Measurements from ENCODE around the gene IFI6. TPM values are rescaled to one million over a fixed set of nuclear protein-coding genes. Genes with fewer than 3 reads are reported as not detected.
A peak's percentile ranks its signal among the peaks of the same experiment; 100 is the strongest.
"Not testable (repeated sequence)": the region's sequence is repeated elsewhere in the genome, so short reads cannot be mapped to it uniquely, and the experiment has no call there.

Gene IFI6
- total and polyA plus RNA-seq, 9 donors, result 41.4 to 102 (median 70.9) TPM

DNA sequence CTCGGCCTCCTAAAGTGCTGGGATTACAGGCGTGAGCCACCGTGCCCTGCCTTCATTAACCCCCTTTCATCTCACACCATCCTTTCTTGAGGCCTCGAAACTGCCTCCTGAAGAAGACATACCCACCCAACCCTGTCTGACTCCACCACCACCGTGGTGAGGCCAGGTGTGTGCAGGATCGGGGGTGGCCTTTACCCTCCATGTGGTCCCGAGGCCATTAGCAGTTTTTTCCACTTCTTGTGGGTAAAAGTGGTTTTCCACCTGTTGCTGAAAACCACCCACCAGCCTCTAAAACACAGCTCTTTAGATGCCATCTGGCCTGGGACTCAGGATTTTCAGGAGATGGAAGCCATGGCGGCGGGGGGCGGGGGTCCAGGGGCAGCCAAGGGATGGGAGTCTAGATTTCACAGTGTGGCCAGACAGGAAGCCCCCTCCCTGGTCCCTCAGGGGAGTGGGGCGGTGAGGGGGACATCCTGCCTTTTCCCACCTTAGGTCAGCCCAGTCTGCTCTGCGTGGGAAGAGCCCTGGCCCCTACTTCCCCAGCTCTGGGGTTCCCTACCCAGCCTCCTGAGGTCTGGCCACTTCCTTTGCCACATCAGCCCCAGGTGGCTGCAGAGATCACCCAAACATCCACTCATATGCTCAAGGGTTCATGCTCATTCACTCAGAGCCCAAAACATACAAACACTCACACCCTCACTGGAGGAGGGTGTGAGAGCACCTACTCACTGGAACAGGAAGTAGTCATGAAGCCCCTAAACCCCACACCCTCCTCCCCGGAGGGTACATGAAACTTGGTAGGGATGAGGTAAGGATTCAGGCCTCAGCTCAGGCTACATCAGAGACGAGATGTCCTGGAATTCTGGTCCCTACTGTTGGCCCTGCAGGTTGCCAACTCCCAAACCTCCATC, 39.4 kb downstream of the IFI6 start:
- no peaks in the 10 kb centered on the region for H3K36me3 ChIP-seq (ENCODE audit: control insufficient read depth, insufficient read depth, low read length)
- H3K9me3 ChIP-seq (replicated peaks; ENCODE audit: control insufficient read depth, low read depth, low read length), result no peaks in the 10 kb centered on the region
- H3K4me3 ChIP-seq (ENCODE audit: low read length), result no peak overlapping the region
- no peak for DNase-seq
- peak overlapping the region; percentile 24 for H3K27ac ChIP-seq (ENCODE audit: low read length)
- H3K4me1 ChIP-seq (ENCODE audit: control insufficient read depth, insufficient read depth, low read length), result peaks cover 43% of the 10 kb centered on the region
- WGBS (ENCODE audit: insufficient coverage), result 64% methylated on average over 4 of the region's 14 CpGs
- peaks cover 41% of the 10 kb centered on the region for H3K27me3 ChIP-seq (ENCODE audit: control insufficient read depth, insufficient read depth, low read length)

DNA sequence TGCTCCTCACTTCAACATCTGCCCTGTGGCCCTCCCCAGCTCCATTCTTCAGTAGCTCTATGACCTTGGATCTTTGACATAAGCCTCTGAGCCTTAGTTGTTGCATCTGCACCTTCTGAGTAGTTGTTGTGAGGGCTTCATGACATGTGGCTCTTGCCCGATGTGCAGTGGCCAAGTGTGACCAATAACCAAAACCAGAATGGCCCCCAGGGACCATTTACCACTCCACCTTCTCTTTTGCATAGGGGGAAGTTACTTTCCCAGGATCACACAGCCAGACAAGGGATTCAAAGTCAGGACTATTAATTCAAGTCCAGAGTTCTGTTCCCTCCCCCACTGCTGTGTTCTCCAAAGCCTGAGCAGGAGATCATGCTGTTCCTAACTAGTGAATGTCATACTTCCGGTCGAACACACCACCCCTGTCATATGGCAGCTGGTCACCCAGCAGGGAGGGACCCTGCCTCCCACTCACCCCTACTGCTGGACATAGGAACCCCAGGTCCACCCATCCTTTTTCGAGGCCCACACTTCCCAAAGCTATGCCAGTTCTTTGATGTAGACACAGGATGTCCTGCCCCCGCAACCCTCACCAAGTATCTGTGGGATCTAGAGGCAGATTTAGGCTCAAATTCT, 41.0 kb downstream of the IFI6 start:
- Histone ChIP-seq H3K9me3 (replicated peaks; ENCODE audit: control insufficient read depth, low read depth, low read length) (no peaks in the 10 kb centered on the region), H3K36me3 (ENCODE audit: control insufficient read depth, insufficient read depth, low read length) (no peaks in the 10 kb centered on the region), H3K27me3 (ENCODE audit: control insufficient read depth, insufficient read depth, low read length) (peaks cover 41% of the 10 kb centered on the region), H3K4me1 (ENCODE audit: control insufficient read depth, insufficient read depth, low read length) (peaks cover 43% of the 10 kb centered on the region), H3K27ac (ENCODE audit: low read length) (peak overlapping the region; percentile 71), H3K4me3 (ENCODE audit: low read length) (no peak overlapping the region)
- no peak for DNase-seq
- WGBS (ENCODE audit: insufficient coverage), result 49% methylated on average over 4 of the region's 5 CpGs

DNA sequence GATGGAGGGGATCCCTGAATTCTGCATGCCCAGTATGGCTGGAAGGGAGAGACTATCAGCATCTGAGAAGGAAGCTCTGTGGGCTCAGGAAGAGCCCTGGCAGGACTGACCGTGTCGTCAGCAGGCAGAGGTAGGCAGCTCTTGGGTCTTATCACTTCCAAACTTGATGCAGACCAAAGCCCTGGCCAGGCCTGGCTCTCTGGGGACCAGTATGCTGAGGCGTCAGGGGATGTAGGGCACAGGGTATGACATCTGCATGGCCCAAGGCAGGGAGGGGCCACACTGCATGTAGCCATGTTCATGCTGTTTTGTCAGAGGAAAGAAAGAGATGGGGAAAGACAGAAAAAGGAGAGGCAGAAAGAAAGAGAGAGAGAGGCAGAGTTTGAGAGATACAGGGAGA, 43.3 kb downstream of the IFI6 start:
- Histone ChIP-seq H3K4me3 (ENCODE audit: low read length) (no peak overlapping the region), H3K27ac (ENCODE audit: low read length) (no peak overlapping the region), H3K9me3 (replicated peaks; ENCODE audit: control insufficient read depth, low read depth, low read length) (no peaks in the 10 kb centered on the region), H3K27me3 (ENCODE audit: control insufficient read depth, insufficient read depth, low read length) (peaks cover 20% of the 10 kb centered on the region), H3K36me3 (ENCODE audit: control insufficient read depth, insufficient read depth, low read length) (no peaks in the 10 kb centered on the region), H3K4me1 (ENCODE audit: control insufficient read depth, insufficient read depth, low read length) (peaks cover 34% of the 10 kb centered on the region)
- no peak for DNase-seq
- 44% methylated on average over 3 of the region's 3 CpGs for WGBS (ENCODE audit: insufficient coverage)

DNA sequence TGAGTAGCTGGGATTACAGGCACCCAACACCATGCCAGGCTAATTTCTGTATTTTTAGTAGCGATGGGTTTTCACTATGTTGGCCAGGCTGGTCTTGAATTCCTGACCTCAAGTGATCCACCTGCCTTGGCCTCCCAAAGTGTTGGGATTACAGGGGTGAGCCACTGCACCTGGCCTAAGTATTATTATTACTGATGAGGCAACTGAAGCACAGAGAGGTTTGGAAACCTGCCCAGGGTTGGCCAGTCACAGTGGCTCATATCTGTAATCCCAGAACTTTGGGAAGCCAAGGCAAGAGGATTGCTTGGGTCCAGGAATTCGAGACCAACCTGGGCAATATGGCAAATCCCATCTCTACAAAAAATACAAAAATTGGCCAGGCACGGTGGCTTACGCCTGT, 44.3 kb downstream of the IFI6 start:
- H3K27ac ChIP-seq (ENCODE audit: low read length); H3K36me3 ChIP-seq (ENCODE audit: control insufficient read depth, insufficient read depth, low read length): not testable (repeated sequence)
- H3K4me1 ChIP-seq (ENCODE audit: control insufficient read depth, insufficient read depth, low read length), result peaks cover 26% of the 10 kb centered on the region

DNA sequence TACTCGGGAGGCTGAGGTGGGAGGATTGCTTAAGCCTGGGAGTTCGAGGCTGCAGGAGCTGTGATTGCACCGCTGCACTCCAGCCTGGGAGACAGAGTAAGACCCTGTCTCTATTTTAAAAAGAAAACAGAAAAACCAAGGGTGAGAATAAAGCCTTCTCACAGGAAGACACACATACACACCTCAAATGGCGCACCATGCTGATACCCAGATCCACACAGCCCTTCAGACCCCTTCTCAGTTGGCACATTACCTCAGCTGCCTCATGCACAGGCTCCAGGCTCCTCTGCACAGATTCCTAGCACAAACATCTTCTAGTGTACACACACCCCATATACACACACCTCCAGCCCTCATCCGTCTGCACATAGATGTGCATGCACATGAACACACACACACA, 44.9 kb downstream of the IFI6 start:
- H3K4me3 ChIP-seq (ENCODE audit: low read length), result no peak overlapping the region
- H3K27ac ChIP-seq (ENCODE audit: low read length), result no peak overlapping the region
- H3K4me1 ChIP-seq (ENCODE audit: control insufficient read depth, insufficient read depth, low read length), result peaks cover 20% of the 10 kb centered on the region
- no peaks in the 10 kb centered on the region for H3K9me3 ChIP-seq (replicated peaks; ENCODE audit: control insufficient read depth, low read depth, low read length)
- DNase-seq, result no peak
- H3K36me3 ChIP-seq (ENCODE audit: control insufficient read depth, insufficient read depth, low read length), result no peaks in the 10 kb centered on the region
- WGBS (ENCODE audit: insufficient coverage), result 83% methylated on average over 4 of the region's 5 CpGs
- peaks cover 5% of the 10 kb centered on the region for H3K27me3 ChIP-seq (ENCODE audit: control insufficient read depth, insufficient read depth, low read length)

More for the DNA sequence above, 44.3 kb downstream of the IFI6 start:
- not testable (repeated sequence) for H3K27me3 ChIP-seq (ENCODE audit: control insufficient read depth, insufficient read depth, low read length); DNase-seq; H3K9me3 ChIP-seq (replicated peaks; ENCODE audit: control insufficient read depth, low read depth, low read length); H3K4me3 ChIP-seq (ENCODE audit: low read length)
- WGBS (ENCODE audit: insufficient coverage), result 100% methylated on average over 1 of the region's 4 CpGs

DNA sequence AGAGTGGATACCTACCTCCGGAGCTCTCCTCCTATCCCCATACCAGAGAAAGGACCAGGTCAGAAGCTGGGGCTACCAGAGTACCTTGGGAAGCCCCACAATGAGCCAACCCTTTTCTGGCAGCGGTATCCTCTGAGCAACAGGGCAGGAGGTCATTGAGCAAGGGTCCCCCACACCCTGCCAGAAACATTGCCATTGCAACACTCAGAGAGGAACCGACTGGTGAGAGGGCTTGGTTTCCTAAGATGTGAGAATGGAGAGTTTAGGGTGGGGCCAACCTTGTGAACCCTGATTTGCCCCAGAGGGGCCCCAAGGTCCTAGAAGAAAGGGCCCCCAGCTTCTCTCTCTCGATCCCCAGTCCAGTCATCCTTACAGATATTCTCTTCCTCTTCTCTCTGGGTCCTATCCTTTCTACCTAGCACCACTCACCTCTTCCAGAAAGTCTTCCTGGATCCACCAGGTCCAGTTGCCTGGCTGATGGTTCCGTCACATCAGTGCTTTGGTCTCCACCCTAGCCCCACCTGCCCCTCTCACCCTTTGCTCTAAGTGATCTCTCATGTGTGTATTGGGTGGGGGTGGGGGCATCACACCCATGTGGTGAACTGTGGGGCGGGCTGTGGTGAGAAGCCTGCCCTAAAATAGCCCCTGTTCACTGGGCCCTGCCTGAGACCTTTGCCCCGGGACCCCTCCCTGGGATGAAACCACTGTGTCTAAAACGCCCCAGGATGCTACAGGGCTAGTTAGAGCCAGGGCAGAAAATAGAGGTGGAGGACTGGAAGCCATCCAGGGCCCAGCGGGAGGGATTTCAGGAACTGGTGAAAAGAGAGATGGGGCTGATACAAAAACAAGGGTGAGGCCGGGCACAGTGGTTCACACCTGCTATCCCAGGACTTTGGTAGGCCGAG, 45.7 kb downstream of the IFI6 start:
- Histone ChIP-seq H3K27me3 (ENCODE audit: control insufficient read depth, insufficient read depth, low read length) (peaks cover under 1% of the 10 kb centered on the region), H3K9me3 (replicated peaks; ENCODE audit: control insufficient read depth, low read depth, low read length) (no peaks in the 10 kb centered on the region), H3K27ac (ENCODE audit: low read length) (no peak overlapping the region), H3K4me3 (ENCODE audit: low read length) (no peak overlapping the region), H3K36me3 (ENCODE audit: control insufficient read depth, insufficient read depth, low read length) (no peaks in the 10 kb centered on the region), H3K4me1 (ENCODE audit: control insufficient read depth, insufficient read depth, low read length) (peaks cover 18% of the 10 kb centered on the region)
- no peak for DNase-seq
- WGBS (ENCODE audit: insufficient coverage), result 84% methylated on average over 6 of the region's 11 CpGs

DNA sequence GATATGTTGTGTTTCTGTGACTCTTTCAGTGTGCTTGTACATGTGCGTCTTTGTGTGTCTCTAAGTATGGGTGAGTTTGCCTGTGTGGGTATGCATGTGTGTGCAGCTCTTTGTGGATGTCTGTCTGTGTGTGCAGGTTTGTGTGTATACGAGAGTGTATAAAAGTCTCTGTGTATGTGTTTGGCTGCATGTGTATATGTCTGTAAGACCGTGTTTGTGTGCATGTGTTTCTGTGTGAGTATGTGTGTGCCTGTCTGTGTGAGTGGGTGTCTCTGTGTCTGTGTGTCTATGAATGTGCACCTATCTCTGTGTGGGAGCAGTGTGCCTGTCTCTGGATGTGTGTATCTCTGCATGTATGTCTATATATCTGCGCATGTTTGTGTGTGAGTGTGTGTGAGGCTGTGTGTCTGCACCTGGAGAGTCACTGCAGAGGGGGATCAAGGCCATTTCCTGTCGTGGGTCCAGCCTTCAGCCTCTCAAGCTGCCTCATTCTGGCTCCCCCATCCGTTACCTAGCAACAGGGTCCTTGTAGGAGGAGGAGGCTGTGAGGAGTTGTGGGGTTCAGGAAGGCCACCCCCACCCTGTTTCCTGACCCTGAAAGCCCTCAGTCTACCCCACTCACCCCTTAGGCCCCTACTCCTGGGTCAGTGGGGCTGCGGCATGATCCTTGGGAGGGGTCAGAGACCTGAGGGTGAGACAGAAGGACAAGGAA, 47.4 kb downstream of the IFI6 start:
- DNase-seq, result no peak
- H3K9me3 ChIP-seq (replicated peaks; ENCODE audit: control insufficient read depth, low read depth, low read length), result no peaks in the 10 kb centered on the region
- H3K36me3 ChIP-seq (ENCODE audit: control insufficient read depth, insufficient read depth, low read length), result no peaks in the 10 kb centered on the region
- peaks cover 10% of the 10 kb centered on the region for H3K4me1 ChIP-seq (ENCODE audit: control insufficient read depth, insufficient read depth, low read length)
- WGBS (ENCODE audit: insufficient coverage), result 46% methylated on average over 3 of the region's 7 CpGs
- no peak overlapping the region for H3K4me3 ChIP-seq (ENCODE audit: low read length)
- no peak overlapping the region for H3K27ac ChIP-seq (ENCODE audit: low read length)
- H3K27me3 ChIP-seq (ENCODE audit: control insufficient read depth, insufficient read depth, low read length), result no peaks in the 10 kb centered on the region

DNA sequence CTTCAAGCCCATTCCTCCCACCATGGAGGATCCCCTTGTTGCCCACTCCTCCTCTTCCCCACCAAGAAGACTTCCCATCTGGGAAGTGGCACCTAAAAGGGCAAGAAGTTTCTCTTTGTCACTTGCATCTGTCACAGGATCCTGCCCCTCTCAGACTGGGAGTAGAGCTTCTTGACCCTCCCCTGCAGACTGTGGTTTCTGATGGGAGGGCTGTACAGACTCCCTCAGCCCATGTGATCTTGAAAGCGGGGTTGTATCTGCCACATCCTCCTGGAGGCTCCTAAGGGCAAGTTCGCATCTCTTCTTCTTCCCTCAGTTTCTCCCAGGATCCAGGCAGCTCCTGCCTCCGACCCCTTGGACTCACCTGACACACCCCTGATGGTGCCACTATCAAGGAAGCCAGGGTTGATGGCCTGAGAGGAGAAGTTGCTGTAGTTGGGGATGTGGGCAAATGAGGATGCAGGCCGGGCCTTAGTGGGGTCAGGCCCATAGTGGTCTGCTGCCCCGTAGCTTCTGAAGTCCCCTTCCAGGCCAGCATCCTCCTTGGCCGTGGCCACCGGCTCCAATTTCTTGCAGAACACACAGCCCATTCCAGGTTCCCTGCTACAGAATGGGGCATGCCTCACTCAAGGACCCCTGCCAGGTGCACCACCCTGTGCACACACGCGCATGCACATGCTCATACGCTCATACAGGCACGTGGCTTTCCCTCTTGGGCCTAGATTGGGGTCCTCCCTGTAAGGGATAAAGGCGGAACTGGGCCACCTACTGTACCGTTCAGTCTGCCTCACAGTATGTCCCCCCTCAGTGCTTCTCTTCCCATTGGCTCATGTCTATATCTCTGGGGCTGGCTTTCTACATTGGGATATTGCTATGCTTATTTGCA, 48.4 kb downstream of the IFI6 start:
- DNase-seq, result no peak
- Histone ChIP-seq H3K9me3 (replicated peaks; ENCODE audit: control insufficient read depth, low read depth, low read length) (no peaks in the 10 kb centered on the region), H3K36me3 (ENCODE audit: control insufficient read depth, insufficient read depth, low read length) (no peaks in the 10 kb centered on the region), H3K27me3 (ENCODE audit: control insufficient read depth, insufficient read depth, low read length) (no peaks in the 10 kb centered on the region), H3K4me3 (ENCODE audit: low read length) (no peak overlapping the region), H3K27ac (ENCODE audit: low read length) (no peak overlapping the region), H3K4me1 (ENCODE audit: control insufficient read depth, insufficient read depth, low read length) (peaks cover 7% of the 10 kb centered on the region)
- 83% methylated on average over 9 of the region's 13 CpGs for WGBS (ENCODE audit: insufficient coverage)

DNA sequence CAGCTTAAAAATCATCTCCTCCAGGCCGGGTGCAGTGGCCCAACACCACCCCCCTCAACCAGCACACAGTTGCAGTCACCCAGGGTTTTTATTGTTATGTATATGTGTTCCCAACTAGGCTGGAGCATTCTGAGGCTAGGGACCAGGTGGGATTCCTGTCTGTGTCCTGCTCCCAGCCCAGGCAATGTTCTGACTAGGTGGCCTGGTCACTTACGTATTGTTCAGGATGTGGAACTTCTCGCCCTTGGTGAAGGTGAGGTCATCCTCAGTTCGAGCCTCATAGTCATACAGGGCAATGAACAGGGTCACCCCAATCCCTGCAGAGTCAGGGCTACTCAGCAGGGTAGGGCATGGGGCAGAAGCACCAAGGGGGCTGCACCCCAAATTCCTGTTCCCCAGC, 49.2 kb downstream of the IFI6 start:
- 80% methylated on average over 3 of the region's 4 CpGs for WGBS (ENCODE audit: insufficient coverage)

More for the DNA sequence above, 49.2 kb downstream of the IFI6 start:
- H3K4me1 ChIP-seq (ENCODE audit: control insufficient read depth, insufficient read depth, low read length), result peaks cover 7% of the 10 kb centered on the region
- H3K27ac ChIP-seq (ENCODE audit: low read length), result no peak overlapping the region
- no peaks in the 10 kb centered on the region for H3K27me3 ChIP-seq (ENCODE audit: control insufficient read depth, insufficient read depth, low read length)
- H3K9me3 ChIP-seq (replicated peaks; ENCODE audit: control insufficient read depth, low read depth, low read length), result no peaks in the 10 kb centered on the region
- no peak overlapping the region for H3K4me3 ChIP-seq (ENCODE audit: low read length)
- H3K36me3 ChIP-seq (ENCODE audit: control insufficient read depth, insufficient read depth, low read length), result no peaks in the 10 kb centered on the region
- DNase-seq, result no peak

Measured in muscle of leg (tissue), 11 donors.